Neuronal stem cell (in vitro differentiated cells): ENCODE results near the gene HACD2. TPM values are rescaled to one million over a fixed set of nuclear protein-coding genes. Genes with fewer than 3 reads are reported as not detected.

Experiments used
- DNase-seq: peaks from one replicate; pipeline ENCODE4 v3.0.0-alpha.2; 2013; ENCODE audit warnings: low spot score
- H2AFZ ChIP-seq: one replicate; pipeline ENCODE4 v1.6.1; 2013; ENCODE audit warnings: mild to moderate bottlenecking, low read length, inconsistent platforms
- H2AK5ac ChIP-seq: 2 replicates; pipeline ENCODE4 v1.6.1; 2013; ENCODE audit warnings: low read depth, mild to moderate bottlenecking, inconsistent platforms, low read length, moderate library complexity, mixed read lengths
- H2BK120ac ChIP-seq: 2 replicates; pipeline ENCODE4 v1.6.1; 2013; ENCODE audit warnings: low read depth, mild to moderate bottlenecking, inconsistent platforms, low read length, moderate library complexity, mixed read lengths
- H2BK12ac ChIP-seq: one replicate; pipeline ENCODE4 v1.6.1; 2013; ENCODE audit warnings: low read length, inconsistent platforms
- H2BK15ac ChIP-seq: 2 replicates; pipeline ENCODE4 v1.6.1; 2013; ENCODE audit warnings: mild to moderate bottlenecking, low read length, inconsistent platforms, mixed read lengths
- H2BK5ac ChIP-seq: one replicate; pipeline ENCODE4 v1.6.1; 2013; ENCODE audit warnings: inconsistent platforms, mild to moderate bottlenecking, low read length, moderate library complexity
- H3K14ac ChIP-seq: one replicate; pipeline ENCODE4 v1.6.1; 2013; ENCODE audit warnings: low read length, inconsistent platforms
- H3K18ac ChIP-seq: 2 replicates; pipeline ENCODE4 v1.6.1; 2013; ENCODE audit warnings: low read length, inconsistent platforms
- H3K23ac ChIP-seq: 2 replicates; pipeline ENCODE4 v1.6.1; 2013; ENCODE audit warnings: low read depth, mild to moderate bottlenecking, mixed read lengths, low read length, inconsistent platforms; ENCODE audit not compliant: poor library complexity
- H3K27ac ChIP-seq: replicated peaks from 3 replicates; pipeline ENCODE4 v1.5.1; 2013; ENCODE audit warnings: low read length, inconsistent platforms
- H3K27me3 ChIP-seq, 3 experiments: 2 replicates each; pipeline ENCODE4 v1.6.1; 2013; ENCODE audit warnings: low read length in 3 of 3, mild to moderate bottlenecking in 2 of 3, inconsistent platforms in 1 of 3, low read depth in 1 of 3, mixed read lengths in 1 of 3, moderate library complexity in 1 of 3; ENCODE audit not compliant: control insufficient read depth in 3 of 3, insufficient read depth in 3 of 3
- H3K36me3 ChIP-seq, 2 donors: replicated peaks in 1 of 2; 2 replicates each; pipeline ENCODE4 v1.6.1; 2013; ENCODE audit warnings: low read length in 2 of 2; ENCODE audit not compliant: control insufficient read depth in 2 of 2, insufficient read depth in 2 of 2
- H3K4ac ChIP-seq: 2 replicates; pipeline ENCODE4 v1.6.1; 2013; ENCODE audit warnings: inconsistent platforms, mild to moderate bottlenecking, low read length, moderate library complexity
- H3K4me1 ChIP-seq, 2 donors: 1 replicate in 1 of 2; 2 replicates in 1 of 2; pipeline ENCODE4 v1.6.1; 2013; ENCODE audit warnings: low read length in 2 of 2, low read depth in 1 of 2; ENCODE audit not compliant: control insufficient read depth in 2 of 2, insufficient read depth in 1 of 2
- H3K4me2 ChIP-seq: one replicate; pipeline ENCODE4 v1.6.1; 2013; ENCODE audit warnings: mild to moderate bottlenecking, low read length, inconsistent platforms; ENCODE audit not compliant: insufficient read depth, poor library complexity, severe bottlenecking
- H3K4me3 ChIP-seq, 2 donors: 2 replicates each; pipeline ENCODE4 v1.5.1; 2013; ENCODE audit warnings: low read length in 2 of 2, mild to moderate bottlenecking in 2 of 2, inconsistent platforms in 1 of 2, moderate library complexity in 1 of 2
- H3K79me1 ChIP-seq: one replicate; pipeline ENCODE4 v1.6.1; 2013; ENCODE audit warnings: low read depth, mild to moderate bottlenecking, inconsistent platforms, low read length, moderate library complexity
- H3K9ac ChIP-seq: one replicate; pipeline ENCODE4 v1.6.1; 2013; ENCODE audit warnings: mild to moderate bottlenecking, low read depth, low read length, inconsistent platforms; ENCODE audit not compliant: poor library complexity
- H3K9me3 ChIP-seq, 2 donors: replicated peaks in 1 of 2; 2 replicates each; pipeline versions ENCODE3 to v1.6.1; 2013; ENCODE audit warnings: low read length in 2 of 2, mild to moderate bottlenecking in 2 of 2, inconsistent platforms in 1 of 2, low read depth in 1 of 2, mixed read lengths in 1 of 2, moderate library complexity in 1 of 2; ENCODE audit not compliant: control insufficient read depth in 2 of 2, insufficient read depth in 1 of 2
- H4K8ac ChIP-seq: one replicate; pipeline ENCODE4 v1.6.1; 2013; ENCODE audit warnings: low read depth, mild to moderate bottlenecking, inconsistent platforms, low read length, moderate library complexity
- H4K91ac ChIP-seq: one replicate; pipeline ENCODE4 v1.6.1; 2013; ENCODE audit warnings: low read length, low read depth, mild to moderate bottlenecking, inconsistent platforms; ENCODE audit not compliant: poor library complexity
- WGBS, 2 donors: extraction: QIAGEN DNeasy Blood & Tissue Kit; methylation state at CpG; one replicate each; pipeline ENCODE4 v1.1.7; 2013; ENCODE audit warnings: missing lambda C conversion rate in 2 of 2, mixed read lengths in 1 of 2; ENCODE audit not compliant: insufficient read length in 2 of 2, insufficient replicate concordance in 1 of 2; ENCODE audit errors: extremely low coverage in 2 of 2; 5-methylcytosine and 5-hydroxymethylcytosine counted together
- polyA plus RNA-seq, 2 experiments: library from polyadenylated mRNA; stranded (reverse); fragments of 200-250 nt; gene quantifications; one replicate each; pipeline ENCODE4 v1.2.3, GENCODE V29; 2013

HACD2 gene, protein sequence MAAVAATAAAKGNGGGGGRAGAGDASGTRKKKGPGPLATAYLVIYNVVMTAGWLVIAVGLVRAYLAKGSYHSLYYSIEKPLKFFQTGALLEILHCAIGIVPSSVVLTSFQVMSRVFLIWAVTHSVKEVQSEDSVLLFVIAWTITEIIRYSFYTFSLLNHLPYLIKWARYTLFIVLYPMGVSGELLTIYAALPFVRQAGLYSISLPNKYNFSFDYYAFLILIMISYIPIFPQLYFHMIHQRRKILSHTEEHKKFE
- 15.9 TPM for polyA plus RNA-seq (2013, experiment 1 of 2)
- polyA plus RNA-seq (2013, experiment 2 of 2) = 15.7 TPM

DNA sequence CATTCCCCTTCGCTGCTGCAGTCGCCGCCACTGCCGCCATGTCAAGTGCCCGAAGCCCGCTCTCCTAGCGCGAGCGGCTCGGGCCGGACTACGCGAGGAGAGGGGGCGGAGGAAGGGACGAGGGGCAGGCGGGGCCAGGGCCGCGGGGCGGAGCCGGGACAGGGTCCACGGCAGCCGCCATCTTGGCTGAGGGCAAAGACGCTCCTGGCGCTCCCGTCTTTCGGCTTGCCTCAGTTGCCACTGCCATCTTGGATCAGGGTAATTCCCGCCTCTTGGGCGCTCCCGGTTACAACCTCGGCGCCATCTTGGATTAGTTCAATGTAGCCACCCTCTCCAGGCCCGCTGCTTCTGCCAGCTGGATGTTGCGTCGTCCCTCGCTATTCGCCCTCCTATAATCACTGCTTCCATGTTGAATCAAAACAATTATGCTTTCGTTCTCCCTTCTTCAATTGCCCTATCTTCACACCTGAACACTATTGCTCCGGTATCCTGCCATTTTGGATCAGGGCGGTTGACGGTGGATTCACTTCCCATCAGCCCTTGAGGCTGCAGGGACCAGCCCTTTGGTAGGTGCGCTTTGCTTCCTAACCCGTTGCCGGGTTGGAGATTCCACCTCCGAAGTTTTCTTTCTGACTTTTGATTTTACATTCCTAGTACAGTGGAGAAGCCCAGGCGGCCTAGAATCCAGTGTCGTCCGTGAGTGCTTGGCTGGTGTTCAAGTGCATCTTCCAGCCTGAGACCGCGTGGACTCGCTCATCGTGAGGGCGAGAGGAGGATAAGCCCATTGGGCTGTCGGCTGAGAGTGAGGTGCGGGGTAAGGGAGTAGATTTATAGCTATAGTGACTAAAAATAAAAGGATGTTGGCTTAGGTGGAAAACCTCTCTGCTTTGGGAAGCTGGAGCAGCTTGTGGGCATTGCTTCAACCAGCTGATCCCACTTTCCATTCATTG is at the start of gene HACD2:
HACD2 (minus strand) TSS at position 66 of the 950 bp plus-strand sequence; CDS start at position 40, 26 bp downstream.
- H3K23ac ChIP-seq = peak within 1 kb of the TSS; percentile 98
- peak within 1 kb of the TSS; percentile 63 to 96 for H3K4me3 ChIP-seq
- no peak within 1 kb of the TSS for H3K4ac ChIP-seq
- H2AK5ac ChIP-seq = no peak within 1 kb of the TSS
- H3K27ac ChIP-seq = peak within 1 kb of the TSS; percentile 92
- H3K4me2 ChIP-seq = peak within 1 kb of the TSS; percentile 85
- peak within 1 kb of the TSS; percentile 94 for H3K18ac ChIP-seq
- peak within 1 kb of the TSS; percentile 93 for H3K9ac ChIP-seq
- H2BK15ac ChIP-seq = peak within 1 kb of the TSS; percentile 42
- no peaks in the 10 kb centered on the region for H3K79me1 ChIP-seq
- H4K91ac ChIP-seq = no peak within 1 kb of the TSS
- no peak within 1 kb of the TSS for H3K14ac ChIP-seq
- no peak within 1 kb of the TSS for H2BK120ac ChIP-seq
- peak within 1 kb of the TSS; percentile 77 for H2BK5ac ChIP-seq
- no peak within 1 kb of the TSS for H2BK12ac ChIP-seq
- peak within 1 kb of the TSS; percentile 33 for H4K8ac ChIP-seq
- H3K4me1 ChIP-seq = peaks cover 0 to 4% of the 10 kb centered on the region in 2 donors
- no CpG with 5 or more reads among the region's 54 CpGs for WGBS, 2 donors
- H3K36me3 ChIP-seq = peaks cover 5 to 29% of the 10 kb centered on the region in 2 donors
- H2AFZ ChIP-seq = peak within 1 kb of the TSS; percentile 95
- H3K9me3 ChIP-seq = peaks cover 10 to 25% of the 10 kb centered on the region in 2 donors
- H3K27me3 ChIP-seq = no peaks in the 10 kb centered on the region
- peak; percentile 94 for DNase-seq

DNA sequence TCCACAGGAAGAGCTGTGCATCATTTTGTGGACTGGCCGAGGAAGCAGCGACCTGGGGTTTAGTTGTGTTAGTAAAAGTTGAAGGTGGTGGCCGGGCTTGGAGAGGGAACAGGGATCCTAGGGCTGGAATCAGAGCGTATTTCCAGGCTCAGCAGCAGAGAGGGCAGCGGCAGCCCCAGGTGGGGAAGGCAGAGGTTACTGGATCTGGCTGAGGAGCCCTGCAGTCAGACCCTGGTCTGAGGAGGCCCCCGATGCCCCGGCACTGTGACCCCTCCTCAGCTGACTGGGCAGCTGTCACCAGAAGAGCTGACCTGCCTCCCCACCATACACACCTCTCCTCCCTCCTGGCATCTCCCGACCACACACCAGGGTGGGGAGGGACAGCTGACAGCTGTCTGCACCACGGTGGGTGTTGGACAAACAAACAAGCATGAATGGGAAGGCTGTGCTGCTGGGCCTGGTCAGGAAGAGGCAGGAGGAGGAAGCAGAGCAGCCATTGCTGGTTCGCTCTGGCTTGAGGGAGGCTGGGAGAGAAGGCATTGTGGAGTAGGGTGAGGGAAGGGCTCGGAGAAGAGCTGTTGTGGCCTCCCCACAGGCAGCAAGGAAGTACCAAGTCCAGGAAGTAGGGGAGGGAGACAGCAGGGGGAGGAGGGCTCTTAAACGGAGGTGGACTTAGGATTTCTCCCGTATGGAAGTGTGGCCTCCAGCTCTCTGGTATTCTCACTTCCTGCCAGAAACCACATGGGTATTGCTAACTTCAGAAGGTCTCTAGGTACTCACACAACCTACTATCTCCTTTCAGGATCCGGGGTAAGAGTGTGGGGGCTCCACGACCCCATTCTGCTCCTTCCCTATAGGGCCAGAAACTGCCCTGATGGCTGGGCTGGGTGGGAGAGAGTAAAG is 49.5 kb upstream of the HACD2 start:
- Histone ChIP-seq H2AK5ac (peak overlapping the region; percentile 30), H4K91ac (peak overlapping the region; percentile 33), H3K27ac (peak overlapping the region; percentile 4), H3K36me3 (peaks cover 8 to 27% of the 10 kb centered on the region in 2 donors), H3K23ac (peak overlapping the region; percentile 16), H3K4me3 (no peak overlapping the region), H3K4ac (no peak overlapping the region), H2BK12ac (no peak overlapping the region), H2AFZ (no peak overlapping the region), H2BK5ac (peak overlapping the region; percentile 91), H3K18ac (peak overlapping the region; percentile 88), H3K9ac (no peak overlapping the region), H4K8ac (no peak overlapping the region), H3K4me1 (peaks cover 31% of the 10 kb centered on the region in 2 donors), H3K14ac (no peak overlapping the region), H3K27me3 (no peaks in the 10 kb centered on the region), H2BK15ac (peak overlapping the region; percentile 19), H3K9me3 (no peaks in the 10 kb centered on the region), H3K79me1 (peaks cover 2% of the 10 kb centered on the region), H2BK120ac (peak overlapping the region; percentile 27), H3K4me2 (no peak overlapping the region)
- WGBS, 2 donors = no CpG with 5 or more reads among the region's 15 CpGs
- no peak for DNase-seq

DNA sequence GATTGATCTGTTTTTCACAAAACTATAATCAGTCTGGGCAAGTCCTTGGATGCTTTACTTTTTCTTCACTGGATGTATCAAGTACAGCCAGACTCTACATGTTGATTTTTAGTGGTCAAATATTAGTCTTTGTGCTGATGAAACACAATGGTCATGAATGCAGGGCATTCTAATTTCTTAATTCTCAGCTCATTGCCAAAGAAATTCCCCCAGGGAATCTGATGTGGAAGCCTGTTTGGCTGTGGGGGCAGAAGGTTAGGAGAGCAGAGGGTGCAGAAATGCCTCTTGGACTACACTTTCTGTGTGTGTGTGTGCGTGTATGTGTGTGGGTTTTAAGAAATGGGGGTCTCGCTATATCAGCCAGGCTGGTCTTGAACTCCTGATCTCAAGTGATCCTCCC is 48.7 kb upstream of the HACD2 start:
- WGBS, 2 donors = no CpG with 5 or more reads among the region's 2 CpGs
- Histone ChIP-seq H3K4me3 (no peak overlapping the region), H3K9ac (no peak overlapping the region), H3K9me3 (no peaks in the 10 kb centered on the region), H3K18ac (no peak overlapping the region), H2BK120ac (no peak overlapping the region), H3K27ac (no peak overlapping the region), H3K4me1 (peaks cover 31% of the 10 kb centered on the region in 2 donors), H2AK5ac (no peak overlapping the region), H3K23ac (no peak overlapping the region), H2BK15ac (no peak overlapping the region), H3K4ac (no peak overlapping the region), H2AFZ (no peak overlapping the region), H3K27me3 (no peaks in the 10 kb centered on the region), H4K91ac (no peak overlapping the region), H4K8ac (no peak overlapping the region), H3K4me2 (no peak overlapping the region), H3K79me1 (peaks cover 2% of the 10 kb centered on the region), H2BK5ac (no peak overlapping the region), H3K14ac (no peak overlapping the region), H3K36me3 (peaks cover 12 to 34% of the 10 kb centered on the region in 2 donors), H2BK12ac (no peak overlapping the region)
- DNase-seq = no peak
